GM10248 (cell line): ENCODE results near the gene HTRA3.

Source experiments
- CTCF ChIA-PET: fragments of 300-600 bp; sonication (Branson Sonifier 250); formaldehyde crosslinking; extraction: SDS; loops from one replicate; lab custom pipeline; 2021; ENCODE audit warnings: antibody characterized with exemption; lab: Yijun Ruan, JAX
- POLR2A ChIA-PET: fragments of 350-650 bp; sonication (Branson Sonifier 250); formaldehyde crosslinking; extraction: SDS; loops from one replicate; lab custom pipeline; 2020; ENCODE audit warnings: antibody characterized with exemption; lab: Yijun Ruan, JAX
- DNase-seq: peaks from one replicate; pipeline ENCODE4 v3.0.0; 2012; ENCODE audit errors: extremely low spot score
- CTCF ChIP-seq: IDR thresholded peaks from 2 replicates; pipeline ENCODE4 v1.5.1; 2012; ENCODE audit warnings: mild to moderate bottlenecking, low read depth; ENCODE audit errors: extremely low read depth, missing control alignments, control extremely low read depth

HTRA3 gene

DNA sequence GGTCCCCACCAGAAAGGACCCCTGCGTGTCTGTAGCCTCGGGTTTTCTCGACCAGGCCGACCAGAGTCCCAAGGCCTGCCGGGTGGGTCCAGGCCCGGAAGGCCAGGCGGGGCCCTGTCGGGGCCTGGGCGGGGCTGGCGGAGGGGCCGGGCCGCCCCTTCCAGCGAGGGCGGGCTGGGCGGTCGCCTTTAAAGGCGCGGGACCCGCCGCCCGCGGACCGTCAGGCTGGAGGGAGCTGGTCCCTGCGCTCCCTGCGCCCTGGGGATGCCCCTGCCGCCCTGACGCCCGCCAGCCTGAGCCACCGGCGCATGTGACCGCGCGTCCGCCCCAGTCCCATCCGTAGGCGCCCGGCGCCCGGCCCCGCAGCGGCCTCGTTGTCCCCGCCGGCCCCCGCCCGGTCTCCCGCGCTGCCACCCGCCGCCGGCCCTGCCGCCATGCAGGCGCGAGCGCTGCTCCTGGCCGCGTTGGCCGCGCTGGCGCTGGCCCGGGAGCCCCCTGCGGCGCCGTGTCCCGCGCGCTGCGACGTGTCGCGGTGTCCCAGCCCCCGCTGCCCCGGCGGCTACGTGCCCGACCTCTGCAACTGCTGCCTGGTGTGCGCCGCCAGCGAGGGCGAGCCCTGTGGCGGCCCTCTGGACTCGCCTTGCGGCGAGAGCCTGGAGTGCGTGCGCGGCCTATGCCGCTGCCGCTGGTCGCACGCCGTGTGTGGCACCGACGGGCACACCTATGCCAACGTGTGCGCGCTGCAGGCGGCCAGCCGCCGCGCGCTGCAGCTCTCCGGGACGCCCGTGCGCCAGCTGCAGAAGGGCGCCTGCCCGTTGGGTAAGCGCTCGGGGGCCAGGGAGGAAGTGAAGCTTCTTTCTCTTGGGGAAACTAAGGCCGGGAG is at the start of gene HTRA3:
TSS of gene HTRA3 (plus strand) at position 220 of the 883 bp plus-strand sequence. CDS start at position 435, 215 bp downstream.
- DNase-seq, result no peak
- ChIA-PET CTCF (no interaction called here), POLR2A (no interaction called here)
- no peak for TF ChIP-seq CTCF

DNA sequence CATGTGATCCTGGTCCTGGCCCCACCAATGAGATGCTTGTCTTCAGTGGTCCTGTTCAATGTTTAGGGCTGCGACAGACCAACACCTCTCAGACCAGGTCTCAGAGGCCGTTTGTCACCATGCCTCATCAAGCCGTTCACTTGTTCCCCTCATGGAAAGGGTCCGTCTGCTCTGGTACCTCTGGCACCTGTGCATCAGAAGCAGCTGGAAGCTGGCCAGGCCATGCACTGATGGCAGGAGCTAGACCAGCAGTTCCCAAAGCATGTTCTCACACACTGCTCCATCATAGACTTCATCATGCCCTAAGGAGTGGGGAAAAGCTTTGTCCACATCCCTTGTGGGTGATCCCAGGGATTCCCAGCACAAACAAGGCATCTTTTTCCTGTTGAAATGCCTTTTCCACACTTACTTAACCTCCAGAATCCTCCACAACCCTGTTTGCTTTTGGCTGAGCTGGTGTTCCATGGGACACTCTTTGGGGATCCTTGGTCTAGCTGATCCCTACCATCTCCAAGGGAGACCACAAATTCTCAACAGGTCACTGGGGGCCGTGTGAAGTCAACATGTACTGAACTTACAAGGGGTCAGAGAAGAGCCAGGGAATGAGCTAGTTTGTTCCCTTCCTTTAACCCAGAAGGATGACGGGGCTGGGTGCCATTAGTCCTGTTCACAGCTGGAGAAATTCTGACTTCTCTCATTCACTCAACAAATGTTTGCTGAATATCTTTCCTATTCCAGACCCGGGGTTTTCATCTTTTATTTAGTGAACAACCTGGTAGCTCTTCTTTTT is 48.7 kb upstream of the HTRA3 start:
- TF ChIP-seq CTCF, result no peak
- ChIA-PET CTCF (interaction anchor here (1.2 to 1.4 kb wide), 4 partner anchors 15 to 44 kb away, joined by 3 to 6 read pairs (median 4); no protein-coding TSS in a partner anchor), POLR2A (no interaction called here)
- DNase-seq, result no peak

DNA sequence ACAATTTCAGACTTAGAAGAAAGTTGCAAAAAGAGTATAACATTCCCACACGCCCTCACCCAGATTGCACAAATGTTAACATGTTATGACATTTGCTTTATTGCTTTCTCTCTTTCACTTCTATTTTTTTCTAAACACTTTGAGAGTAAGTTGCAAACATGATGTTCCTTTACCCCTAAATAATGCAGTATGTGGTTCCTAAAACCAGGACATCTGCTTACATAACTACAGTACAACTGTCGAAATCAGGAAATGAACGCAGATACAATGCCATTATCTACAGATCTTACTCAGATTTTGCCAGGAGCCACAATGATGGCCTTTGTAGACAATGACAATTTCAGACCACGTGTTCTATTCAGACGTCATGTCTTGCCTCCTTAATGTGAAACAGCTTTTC is 48.1 kb upstream of the HTRA3 start:
- DNase-seq, result no peak
- no peak for TF ChIP-seq CTCF
- ChIA-PET POLR2A (no interaction called here), CTCF (interaction anchor here (1.2 to 1.4 kb wide), 4 partner anchors 14 to 45 kb away, joined by 3 to 6 read pairs (median 4); no protein-coding TSS in a partner anchor)

- ChIA-PET CTCF (interaction anchor here (1.3 kb wide), 1 partner anchor 45 kb away, joined by 5 read pairs; no protein-coding TSS in a partner anchor), POLR2A (no interaction called here)
- no peak for TF ChIP-seq CTCF
- DNase-seq, result no peak
Observed at GRCh38 chr4:8221985-8222384, 47.6 kb upstream of the HTRA3 start.

DNA sequence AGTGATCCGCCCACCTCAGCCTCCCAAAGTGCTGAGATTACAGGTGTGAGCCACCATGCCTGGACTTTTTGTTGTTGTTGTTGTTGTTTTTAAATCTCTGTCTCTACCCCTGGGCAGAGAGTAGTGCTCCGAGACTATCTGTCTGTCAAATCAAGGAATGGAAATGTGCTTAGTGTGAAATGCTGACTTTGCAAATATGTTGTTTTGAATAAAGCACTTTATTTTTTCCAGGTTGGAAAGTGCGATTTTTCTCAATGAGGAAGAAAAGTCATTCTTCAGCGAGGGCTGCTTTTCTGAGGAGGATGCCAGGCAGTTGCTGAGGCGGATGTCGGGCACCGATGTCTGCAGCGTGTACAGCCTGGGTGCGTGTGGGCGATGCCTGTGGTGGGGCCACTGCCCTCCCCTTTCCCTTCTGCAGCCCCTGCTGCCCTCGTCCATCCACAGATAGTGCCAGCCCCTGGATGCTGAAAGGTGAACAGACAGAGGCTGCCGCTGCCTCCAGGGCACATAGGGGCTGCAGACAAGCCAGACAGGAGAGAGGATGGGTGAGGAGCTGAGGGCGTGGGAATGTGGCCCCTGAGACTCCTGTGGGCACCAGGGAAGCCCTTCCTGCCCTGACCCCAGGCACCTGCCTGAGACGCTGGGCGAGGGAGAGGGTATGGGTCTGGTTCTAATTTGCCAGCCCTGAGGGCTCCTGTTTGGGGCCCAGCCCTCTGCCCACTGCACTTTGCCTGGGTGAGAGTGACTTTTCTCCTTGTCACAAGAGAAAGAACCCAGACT is 46.8 kb upstream of the HTRA3 start:
- ChIA-PET POLR2A (no interaction called here), CTCF (no interaction called here)
- no peak for TF ChIP-seq CTCF
- no peak for DNase-seq
